SK-N-SH (cell line): ENCODE data around the gene COL26A1.

Source experiments
- MXI1 ChIP-seq: IDR thresholded peaks from 2 replicates; pipeline ENCODE4 v1.6.1; 2012; ENCODE audit warnings: mild to moderate bottlenecking, low read depth, low read length, improper control_type of control experiment
- TF ChIP-seq, protein P1 (sequence below): fragments of 200-600 bp; sonication (generic); IDR thresholded peaks from 2 replicates; pipeline ENCODE4 v1.6.1; 2017; ENCODE audit warnings: antibody characterized with exemption, mild to moderate bottlenecking, moderate library complexity
- TF ChIP-seq, protein P2 (sequence below): IDR thresholded peaks from 2 replicates; pipeline ENCODE4; 2012

DNA sequence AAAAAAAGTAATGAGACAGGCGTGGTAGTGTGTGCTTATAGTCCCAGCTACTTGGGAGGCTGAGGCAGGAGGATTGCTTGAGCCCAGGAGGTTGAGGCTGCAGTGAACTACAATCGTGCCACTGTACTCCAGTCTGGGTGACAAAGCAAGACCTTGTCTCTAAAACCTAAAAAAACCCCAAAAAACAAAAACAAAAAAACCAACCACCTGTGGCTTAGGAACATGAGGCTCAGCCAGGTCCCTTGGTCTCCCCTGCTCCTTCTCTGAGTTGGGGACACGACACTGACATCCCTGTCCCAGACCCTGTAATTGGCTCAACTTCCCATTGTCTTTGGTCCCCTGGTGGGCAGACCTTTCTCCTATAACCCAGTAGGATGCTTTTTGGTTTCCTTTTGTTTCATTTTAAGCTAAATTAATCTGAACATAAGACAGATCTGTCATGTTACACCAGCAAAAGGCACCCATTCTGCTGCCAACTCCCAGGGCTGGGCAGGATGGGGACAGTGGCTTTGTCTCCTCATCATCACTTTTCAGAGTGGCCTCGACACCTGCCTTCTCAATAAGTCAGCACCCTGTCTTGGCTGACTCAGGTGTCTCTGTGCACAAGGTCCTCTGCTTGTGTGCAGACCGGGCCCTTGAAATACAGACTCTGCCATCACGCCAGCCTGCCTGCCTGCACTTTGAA lies 192.1 kb downstream of the COL26A1 start:
- TF ChIP-seq, protein P1, sequence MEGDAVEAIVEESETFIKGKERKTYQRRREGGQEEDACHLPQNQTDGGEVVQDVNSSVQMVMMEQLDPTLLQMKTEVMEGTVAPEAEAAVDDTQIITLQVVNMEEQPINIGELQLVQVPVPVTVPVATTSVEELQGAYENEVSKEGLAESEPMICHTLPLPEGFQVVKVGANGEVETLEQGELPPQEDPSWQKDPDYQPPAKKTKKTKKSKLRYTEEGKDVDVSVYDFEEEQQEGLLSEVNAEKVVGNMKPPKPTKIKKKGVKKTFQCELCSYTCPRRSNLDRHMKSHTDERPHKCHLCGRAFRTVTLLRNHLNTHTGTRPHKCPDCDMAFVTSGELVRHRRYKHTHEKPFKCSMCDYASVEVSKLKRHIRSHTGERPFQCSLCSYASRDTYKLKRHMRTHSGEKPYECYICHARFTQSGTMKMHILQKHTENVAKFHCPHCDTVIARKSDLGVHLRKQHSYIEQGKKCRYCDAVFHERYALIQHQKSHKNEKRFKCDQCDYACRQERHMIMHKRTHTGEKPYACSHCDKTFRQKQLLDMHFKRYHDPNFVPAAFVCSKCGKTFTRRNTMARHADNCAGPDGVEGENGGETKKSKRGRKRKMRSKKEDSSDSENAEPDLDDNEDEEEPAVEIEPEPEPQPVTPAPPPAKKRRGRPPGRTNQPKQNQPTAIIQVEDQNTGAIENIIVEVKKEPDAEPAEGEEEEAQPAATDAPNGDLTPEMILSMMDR: no peak
- TF ChIP-seq, protein P2, sequence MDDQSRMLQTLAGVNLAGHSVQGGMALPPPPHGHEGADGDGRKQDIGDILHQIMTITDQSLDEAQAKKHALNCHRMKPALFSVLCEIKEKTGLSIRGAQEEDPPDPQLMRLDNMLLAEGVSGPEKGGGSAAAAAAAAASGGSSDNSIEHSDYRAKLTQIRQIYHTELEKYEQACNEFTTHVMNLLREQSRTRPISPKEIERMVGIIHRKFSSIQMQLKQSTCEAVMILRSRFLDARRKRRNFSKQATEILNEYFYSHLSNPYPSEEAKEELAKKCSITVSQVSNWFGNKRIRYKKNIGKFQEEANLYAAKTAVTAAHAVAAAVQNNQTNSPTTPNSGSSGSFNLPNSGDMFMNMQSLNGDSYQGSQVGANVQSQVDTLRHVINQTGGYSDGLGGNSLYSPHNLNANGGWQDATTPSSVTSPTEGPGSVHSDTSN: no peak
- no peak for TF ChIP-seq MXI1
